ENCODE results near the gene KIF5B.
A peak's percentile ranks its signal among the peaks of the same experiment; 100 is the strongest.
"Not testable (repeated sequence)": the region's sequence is repeated elsewhere in the genome, so short reads cannot be mapped to it uniquely, and the experiment has no call there.

Gene KIF5B

DNA sequence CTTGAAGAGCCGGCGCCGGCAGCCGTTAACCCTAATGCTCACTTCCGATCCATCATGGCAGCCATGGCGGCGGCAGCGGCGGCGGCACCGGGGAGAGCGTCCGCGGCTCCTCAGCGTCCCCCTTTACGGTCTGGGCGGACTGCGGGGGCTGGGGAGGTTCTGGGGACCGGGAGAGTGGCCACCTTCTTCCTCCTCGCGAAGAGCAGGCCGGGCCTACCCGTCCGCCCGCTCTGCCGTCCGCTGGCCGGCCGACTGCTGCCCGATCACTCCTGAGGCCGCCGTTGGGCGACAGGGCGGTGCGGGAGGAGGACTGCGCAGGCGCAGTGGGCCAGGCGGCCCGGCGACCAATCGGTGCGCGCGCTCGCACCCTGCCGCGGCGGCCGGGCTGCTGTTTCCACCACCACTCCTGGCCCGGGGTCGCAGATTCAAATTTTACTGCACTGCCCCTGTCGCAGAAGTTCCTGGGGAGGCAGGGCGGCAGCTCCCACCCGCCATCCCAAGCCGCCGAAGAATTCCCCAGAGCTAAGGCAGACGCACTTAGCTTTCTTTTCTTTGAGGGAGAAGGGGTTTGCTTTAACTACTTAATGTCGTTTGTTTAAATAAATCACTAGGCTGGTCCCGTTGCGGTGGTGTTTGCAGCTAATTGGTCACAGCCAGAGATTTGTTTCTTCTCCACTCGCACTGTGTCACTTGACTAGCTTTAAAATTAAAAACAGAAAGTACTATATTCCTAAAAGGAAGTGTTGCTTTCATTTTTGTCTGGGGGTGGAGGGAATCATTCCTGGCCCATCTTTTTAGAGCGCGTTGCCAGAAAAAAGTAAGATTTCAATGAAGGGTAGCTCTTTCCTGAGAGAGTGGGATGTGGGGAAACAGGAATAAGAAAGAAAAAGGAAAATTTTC is at the start of gene KIF5B:
Gene KIF5B (minus strand): TSS at position 290 of the 900 bp plus-strand sequence. CDS start 452 bp downstream, outside the sequence.
- peak; percentile 95 for DNase-seq

DNA sequence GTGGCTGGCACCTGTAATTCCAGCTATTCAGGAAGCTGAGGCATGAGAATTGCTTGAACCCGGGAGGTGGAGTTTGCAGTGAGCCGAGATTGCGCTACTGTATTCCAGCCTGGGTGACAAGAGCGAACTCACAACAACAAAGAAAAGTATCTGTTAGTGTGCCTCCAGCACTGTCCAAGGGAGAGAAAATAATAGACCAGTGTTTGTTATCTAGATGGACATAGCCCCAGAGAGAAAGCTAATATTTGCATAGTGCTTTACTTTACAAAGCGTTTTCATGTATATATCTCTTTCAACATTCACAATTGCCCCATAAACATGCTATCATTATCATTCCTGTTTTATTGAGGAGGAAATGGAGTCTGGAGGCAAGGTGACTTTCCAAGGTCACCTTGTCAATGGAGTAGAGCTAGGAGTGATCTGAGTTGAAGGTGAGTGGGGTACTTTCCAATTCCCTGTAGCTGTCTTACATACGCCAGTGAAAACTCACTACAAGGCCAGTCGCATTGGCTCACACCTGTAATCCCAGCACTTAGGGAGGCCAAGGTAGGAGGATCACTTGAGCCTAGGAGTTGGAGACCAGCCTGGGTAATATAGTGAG is 49.7 kb upstream of the KIF5B start:
- no peak for DNase-seq

GRCh38 chr10:32104622-32105509 is 48.6 kb upstream of the KIF5B start:
- DNase-seq = no peak

DNA sequence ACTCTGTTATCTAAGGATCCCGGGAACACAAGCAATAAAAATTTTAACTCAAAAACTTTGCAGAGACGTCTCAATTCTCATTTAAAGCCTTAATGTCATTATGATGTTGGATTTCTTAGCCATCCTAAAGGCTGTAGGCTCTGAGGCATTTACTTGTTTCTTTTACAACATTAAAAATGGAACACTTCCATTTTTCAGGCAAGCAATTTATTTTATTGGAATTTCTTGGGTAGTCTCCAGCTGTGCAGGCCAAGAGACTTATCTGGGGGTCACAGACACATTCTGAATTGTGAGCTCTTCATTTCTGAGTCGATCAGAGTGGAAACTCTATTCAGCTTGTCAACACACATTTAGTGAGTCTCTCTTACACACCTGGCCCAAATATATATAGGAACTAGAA is 48.0 kb upstream of the KIF5B start:
- no peak for DNase-seq

DNA sequence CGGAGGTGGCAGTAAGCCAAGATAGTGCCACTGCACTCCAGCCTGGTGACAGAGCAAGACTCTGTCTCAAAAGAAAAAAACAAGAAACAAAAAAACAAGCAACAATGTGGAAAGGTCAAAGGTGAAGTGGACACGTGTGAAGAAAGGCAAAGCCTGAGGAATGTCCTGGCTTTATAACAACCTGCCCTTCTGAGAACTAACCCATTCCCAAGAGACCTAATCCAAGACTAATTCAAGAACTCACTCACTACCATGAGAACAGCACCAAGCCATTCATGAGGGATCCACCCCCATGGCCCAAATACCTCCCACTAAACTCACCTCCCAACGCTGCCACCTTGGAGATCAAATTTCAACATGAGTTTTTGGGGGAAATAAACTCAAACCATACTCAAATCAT is 47.5 kb upstream of the KIF5B start:
- DNase-seq = no peak

GRCh38 chr10:32098566-32099259 is 42.5 kb upstream of the KIF5B start:
- not testable (repeated sequence) for DNase-seq

DNA sequence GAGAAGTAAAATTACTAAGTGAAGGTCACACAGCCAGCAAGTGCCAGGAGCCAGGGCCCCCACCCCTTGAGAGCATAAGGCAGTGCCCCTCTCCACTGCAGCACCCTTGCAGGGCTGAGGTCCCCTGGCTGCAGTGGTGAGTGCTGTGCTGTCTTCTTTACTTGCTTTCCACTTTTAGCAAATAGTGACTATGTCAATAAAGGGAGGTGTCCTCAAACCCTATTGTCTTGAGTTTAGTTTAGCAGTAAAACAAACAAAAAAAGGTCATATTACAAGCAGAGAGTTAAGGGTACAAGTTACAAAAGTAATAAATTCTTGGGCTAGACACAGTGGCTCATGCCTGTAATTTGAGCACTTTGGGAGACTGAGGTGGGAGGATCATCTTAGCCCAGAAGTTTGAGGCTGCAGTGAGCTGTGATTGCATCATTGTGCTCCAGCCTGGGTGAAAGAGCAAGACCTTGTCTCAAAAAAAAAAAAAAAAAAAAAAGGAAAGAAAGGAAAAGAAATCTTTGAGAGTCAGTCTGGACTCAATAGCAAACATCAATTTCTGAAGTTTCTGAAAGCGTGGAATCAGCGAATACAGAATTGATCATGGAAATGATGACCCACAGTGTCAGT is 39.0 kb upstream of the KIF5B start:
- no peak for DNase-seq

DNA sequence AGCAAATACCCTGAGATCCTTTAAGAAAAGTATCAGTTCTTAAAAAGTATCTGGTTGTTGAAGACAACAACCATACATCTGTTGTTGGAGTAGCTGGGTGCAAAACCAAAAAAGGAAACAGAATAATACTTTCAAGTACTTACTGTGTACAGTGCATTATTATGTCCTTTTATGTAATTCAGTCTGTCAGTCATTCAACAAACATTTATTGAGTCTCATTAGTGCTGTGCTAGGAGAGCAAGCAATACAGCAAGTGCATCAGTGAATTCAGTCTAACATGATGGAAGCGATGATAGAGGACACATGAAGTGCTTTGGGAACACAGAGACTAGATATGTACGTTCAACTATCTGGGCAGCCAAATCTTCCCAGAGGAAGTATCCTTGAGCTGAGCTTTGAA is 37.4 kb upstream of the KIF5B start:
- no peak for DNase-seq

DNA sequence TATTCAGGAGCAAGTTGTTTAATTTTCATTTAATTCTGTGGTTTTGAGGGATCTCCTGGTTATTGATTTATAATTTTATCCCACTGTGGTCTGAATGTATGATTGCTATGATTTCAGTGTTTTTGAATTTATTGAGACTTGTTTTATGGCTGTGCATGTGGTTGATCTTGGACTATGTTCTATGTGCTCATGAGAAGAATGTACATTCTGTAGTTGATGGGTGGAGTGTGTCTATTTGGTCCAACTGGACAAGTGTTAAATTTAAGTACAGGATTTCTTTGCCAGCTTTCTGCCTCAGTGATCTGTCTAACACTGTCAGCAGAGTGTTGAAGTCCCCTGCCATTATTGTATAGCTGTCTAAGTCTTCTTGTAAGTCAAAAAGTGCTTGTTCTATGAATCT is 34.8 kb upstream of the KIF5B start:
- no peak for DNase-seq

DNA sequence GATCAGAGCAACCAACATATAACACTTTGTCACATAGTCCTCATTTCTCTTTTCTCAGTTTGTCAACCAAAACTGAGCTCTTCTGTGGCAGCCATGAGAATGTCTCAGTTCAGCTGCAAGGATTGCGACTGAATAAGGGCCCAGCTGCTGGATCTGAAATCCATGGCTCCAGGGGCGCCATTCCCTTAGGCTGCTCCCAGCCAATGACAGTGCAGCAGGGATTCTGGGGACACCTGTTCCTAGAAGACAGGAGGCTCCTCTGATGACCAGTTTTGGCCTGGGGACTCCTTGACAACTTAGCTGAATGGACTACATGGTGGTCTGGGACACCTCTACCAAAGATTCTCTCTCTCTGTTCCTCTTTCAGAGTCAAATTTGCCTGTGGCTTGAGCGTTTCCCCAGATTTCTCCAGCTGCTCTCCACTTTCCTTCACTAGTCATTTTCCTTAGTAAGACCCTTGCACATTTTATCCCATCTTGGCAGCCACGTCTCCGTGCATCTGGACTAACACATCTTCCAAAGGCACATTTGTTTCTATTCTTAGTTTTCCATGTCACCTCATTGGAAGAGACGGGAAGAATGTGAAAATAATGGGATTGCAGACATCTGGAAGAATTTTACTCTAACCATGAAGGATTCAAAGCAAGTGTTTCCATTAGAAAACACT is 28.1 kb upstream of the KIF5B start:
- no peak for DNase-seq

GRCh38 chr10:32077896-32078485 is 21.8 kb upstream of the KIF5B start:
- DNase-seq = no peak

DNA sequence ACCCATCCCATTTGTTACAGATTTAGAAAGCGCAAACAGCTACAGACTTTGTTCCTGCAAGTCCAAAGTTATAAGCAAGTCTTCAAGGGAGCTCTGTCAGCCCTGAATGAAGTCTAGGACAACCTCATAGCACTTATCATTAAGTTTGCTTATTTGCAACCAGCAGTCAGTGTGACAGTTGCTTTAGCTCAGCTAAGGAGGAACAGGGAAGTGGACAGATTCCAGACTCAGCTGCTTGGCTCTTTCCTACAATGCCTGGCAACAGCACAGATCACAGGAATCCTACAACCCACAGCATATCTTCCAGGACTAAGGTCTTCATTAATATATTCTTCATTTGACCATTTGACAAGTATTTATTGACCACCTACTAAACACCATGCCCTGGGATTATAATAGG is 17.4 kb upstream of the KIF5B start:
- DNase-seq = no peak

GRCh38 chr10:32073128-32073527 is 16.9 kb upstream of the KIF5B start:
- DNase-seq = no peak

GRCh38 chr10:32072025-32072800 is 16.0 kb upstream of the KIF5B start:
- DNase-seq = no peak

- DNase-seq = no peak
These were observed 14.4 kb upstream of the KIF5B start for GRCh38 chr10:32070645-32071044.

- DNase-seq = no peak
These were observed 12.3 kb upstream of the KIF5B start for GRCh38 chr10:32068569-32068968.

- DNase-seq = not testable (repeated sequence)
These were observed 11.7 kb upstream of the KIF5B start for GRCh38 chr10:32067931-32068330.

DNA sequence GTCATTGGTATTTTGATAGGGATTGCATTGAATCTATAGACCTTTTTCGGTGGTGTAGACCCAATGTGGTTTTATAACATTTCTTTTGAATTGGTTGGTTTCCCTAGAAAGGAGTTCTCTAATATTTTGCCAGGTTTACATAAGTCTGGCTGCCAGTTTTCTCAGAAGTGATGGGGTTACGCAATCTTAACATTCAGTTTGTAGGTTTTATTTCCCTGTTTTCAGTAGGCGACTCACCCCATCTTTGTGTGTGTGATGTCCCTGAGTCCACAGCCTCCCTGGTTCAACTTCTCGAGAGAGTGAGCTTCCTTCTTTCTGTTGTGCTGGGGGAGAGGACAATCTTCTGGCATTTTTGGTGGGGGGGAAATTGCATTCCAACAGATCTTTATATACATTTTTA is 9.6 kb upstream of the KIF5B start:
- no peak for DNase-seq

DNA sequence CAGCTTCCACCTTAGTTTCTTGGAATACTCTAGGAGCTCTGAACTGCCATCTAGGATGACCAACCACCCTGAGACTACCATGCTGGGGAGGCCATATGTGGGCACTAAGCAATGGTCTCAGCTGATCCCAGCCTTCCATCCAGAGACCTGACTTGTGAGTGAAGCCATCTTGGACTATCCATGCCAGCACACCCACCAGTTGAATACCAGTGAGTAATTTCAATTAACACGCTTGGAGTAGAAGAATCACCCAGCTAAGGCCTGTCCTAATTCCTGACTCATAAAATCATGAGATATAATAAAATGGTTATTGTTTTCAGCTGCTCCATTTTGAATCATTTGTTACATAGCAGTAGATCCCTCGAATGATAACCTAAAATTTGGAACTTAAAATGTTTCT is 5.2 kb upstream of the KIF5B start:
- DNase-seq = no peak

GRCh38 chr10:32060347-32060746 is 4.1 kb upstream of the KIF5B start:
- DNase-seq = no peak

GRCh38 chr10:32059472-32059871 is 3.2 kb upstream of the KIF5B start:
- no peak for DNase-seq
